Activated naive CD4-positive, alpha-beta T cell treated with anti-CD3 and anti-CD28 coated beads, Interleukin-2, amount 50 U/mL, for 24 hours (primary cell): Measurements from ENCODE around the gene C4BPA.

ENCODE experiments used
- H3K27ac Mint-ChIP-seq: one replicate; pipeline ENCODE4 v1.8.0; 2021; ENCODE audit warnings: mild to moderate bottlenecking, mixed read lengths
- H3K27me3 Mint-ChIP-seq: one replicate; pipeline ENCODE4 v1.8.0; 2021; ENCODE audit warnings: mixed read lengths
- H3K36me3 Mint-ChIP-seq: one replicate; pipeline ENCODE4 v1.8.0; 2021; ENCODE audit warnings: mixed read lengths
- H3K4me1 Mint-ChIP-seq: one replicate; pipeline ENCODE4 v1.8.0; 2021; ENCODE audit warnings: mixed read lengths
- H3K4me3 Mint-ChIP-seq: one replicate; pipeline ENCODE4 v1.8.0; 2021; ENCODE audit warnings: mild to moderate bottlenecking, mixed read lengths
- H3K9me3 Mint-ChIP-seq: one replicate; pipeline ENCODE4 v1.8.0; 2021; ENCODE audit warnings: mixed read lengths

The C4BPA gene

GRCh38 chr1:207088161-207088560 lies 15.9 kb upstream of the C4BPA start:
- H3K27me3 Mint-ChIP-seq, result peaks cover 3% of the 10 kb centered on the region
- H3K4me1 Mint-ChIP-seq, result peaks cover 46% of the 10 kb centered on the region
- peak overlapping the region; percentile 35 for H3K27ac Mint-ChIP-seq
- H3K4me3 Mint-ChIP-seq, result no peak overlapping the region
- no peaks in the 10 kb centered on the region for H3K9me3 Mint-ChIP-seq
- no peaks in the 10 kb centered on the region for H3K36me3 Mint-ChIP-seq

GRCh38 chr1:207088701-207089626 lies 15.1 kb upstream of the C4BPA start, which contains the start of gene C4BPB:
C4BPB (plus strand) TSS chr1:207088860; CDS start chr1:207089532, 672 bp downstream.
- peak within 1 kb of the TSS; percentile 90 for H3K27ac Mint-ChIP-seq
- H3K9me3 Mint-ChIP-seq, result no peaks in the 10 kb centered on the region

GRCh38 chr1:207089627-207090355 lies 14.2 kb upstream of the C4BPA start:
- peak overlapping the region; percentile 84 for H3K4me3 Mint-ChIP-seq
- peak overlapping the region; percentile 90 for H3K27ac Mint-ChIP-seq
- H3K27me3 Mint-ChIP-seq, result no peaks in the 10 kb centered on the region
- peaks cover 42% of the 10 kb centered on the region for H3K4me1 Mint-ChIP-seq
- H3K36me3 Mint-ChIP-seq, result no peaks in the 10 kb centered on the region
- no peaks in the 10 kb centered on the region for H3K9me3 Mint-ChIP-seq

More at GRCh38 chr1:207088701-207089626, 15.1 kb upstream of the C4BPA start, which contains the start of gene C4BPB:
- peak within 1 kb of the TSS; percentile 84 for H3K4me3 Mint-ChIP-seq
- peaks cover 3% of the 10 kb centered on the region for H3K27me3 Mint-ChIP-seq
- H3K4me1 Mint-ChIP-seq, result peaks cover 46% of the 10 kb centered on the region
- H3K36me3 Mint-ChIP-seq, result no peaks in the 10 kb centered on the region

GRCh38 chr1:207091200-207091908 lies 12.7 kb upstream of the C4BPA start:
- Mint-ChIP-seq H3K4me1 (peaks cover 35% of the 10 kb centered on the region), H3K4me3 (no peak overlapping the region), H3K36me3 (peaks cover 4% of the 10 kb centered on the region), H3K27ac (peak overlapping the region; percentile 42), H3K9me3 (no peaks in the 10 kb centered on the region), H3K27me3 (no peaks in the 10 kb centered on the region)

GRCh38 chr1:207093944-207094343 lies 10.1 kb upstream of the C4BPA start:
- H3K9me3 Mint-ChIP-seq, result no peaks in the 10 kb centered on the region
- H3K4me3 Mint-ChIP-seq, result no peak overlapping the region
- no peaks in the 10 kb centered on the region for H3K27me3 Mint-ChIP-seq
- H3K36me3 Mint-ChIP-seq, result peaks cover 4% of the 10 kb centered on the region
- H3K27ac Mint-ChIP-seq, result no peak overlapping the region
- peaks cover 32% of the 10 kb centered on the region for H3K4me1 Mint-ChIP-seq

GRCh38 chr1:207097871-207098324 lies 6.1 kb upstream of the C4BPA start:
- Mint-ChIP-seq H3K9me3 (no peaks in the 10 kb centered on the region), H3K4me1 (peaks cover 9% of the 10 kb centered on the region), H3K4me3 (no peak overlapping the region), H3K27ac (peak overlapping the region; percentile 51), H3K27me3 (no peaks in the 10 kb centered on the region), H3K36me3 (peaks cover 7% of the 10 kb centered on the region)

GRCh38 chr1:207101720-207102119 lies 2.3 kb upstream of the C4BPA start:
- Mint-ChIP-seq H3K4me3 (no peak overlapping the region), H3K27ac (no peak overlapping the region), H3K27me3 (no peaks in the 10 kb centered on the region), H3K4me1 (peaks cover 9% of the 10 kb centered on the region), H3K9me3 (no peaks in the 10 kb centered on the region), H3K36me3 (peaks cover 3% of the 10 kb centered on the region)

- Mint-ChIP-seq H3K4me1 (peaks cover 9% of the 10 kb centered on the region), H3K27me3 (no peaks in the 10 kb centered on the region), H3K4me3 (no peak overlapping the region), H3K9me3 (no peaks in the 10 kb centered on the region), H3K27ac (no peak overlapping the region), H3K36me3 (peaks cover 3% of the 10 kb centered on the region)
Observed at GRCh38 chr1:207102146-207102545, 1.9 kb upstream of the C4BPA start.

GRCh38 chr1:207102659-207103058 lies 1.4 kb upstream of the C4BPA start:
- H3K9me3 Mint-ChIP-seq, result no peaks in the 10 kb centered on the region
- H3K4me3 Mint-ChIP-seq, result no peak overlapping the region
- H3K27ac Mint-ChIP-seq, result no peak overlapping the region
- peaks cover 6% of the 10 kb centered on the region for H3K4me1 Mint-ChIP-seq
- H3K27me3 Mint-ChIP-seq, result no peaks in the 10 kb centered on the region
- peaks cover 3% of the 10 kb centered on the region for H3K36me3 Mint-ChIP-seq

- no peaks in the 10 kb centered on the region for H3K9me3 Mint-ChIP-seq
- H3K27ac Mint-ChIP-seq, result no peak overlapping the region
Observed at GRCh38 chr1:207109004-207109403, 5.0 kb downstream of the C4BPA start.

GRCh38 chr1:207112616-207113296 lies 8.7 kb downstream of the C4BPA start:
- no peaks in the 10 kb centered on the region for H3K4me1 Mint-ChIP-seq
- H3K36me3 Mint-ChIP-seq, result no peaks in the 10 kb centered on the region
- peaks cover 5% of the 10 kb centered on the region for H3K27me3 Mint-ChIP-seq
- H3K4me3 Mint-ChIP-seq, result no peak overlapping the region
- no peaks in the 10 kb centered on the region for H3K9me3 Mint-ChIP-seq
- H3K27ac Mint-ChIP-seq, result peak overlapping the region; percentile 1

More at GRCh38 chr1:207109004-207109403, 5.0 kb downstream of the C4BPA start:
- no peak overlapping the region for H3K4me3 Mint-ChIP-seq
- H3K36me3 Mint-ChIP-seq, result no peaks in the 10 kb centered on the region
- H3K27me3 Mint-ChIP-seq, result peaks cover 5% of the 10 kb centered on the region
- no peaks in the 10 kb centered on the region for H3K4me1 Mint-ChIP-seq

- H3K27me3 Mint-ChIP-seq, result peaks cover 4% of the 10 kb centered on the region
- H3K9me3 Mint-ChIP-seq, result no peaks in the 10 kb centered on the region
- H3K27ac Mint-ChIP-seq, result no peak overlapping the region
- H3K36me3 Mint-ChIP-seq, result no peaks in the 10 kb centered on the region
- no peak overlapping the region for H3K4me3 Mint-ChIP-seq
- H3K4me1 Mint-ChIP-seq, result no peaks in the 10 kb centered on the region
Observed at GRCh38 chr1:207115269-207115668, 11.2 kb downstream of the C4BPA start.

- H3K4me1 Mint-ChIP-seq, result no peaks in the 10 kb centered on the region
Observed at GRCh38 chr1:207124389-207124788, 20.4 kb downstream of the C4BPA start.

GRCh38 chr1:207128336-207128921 lies 24.4 kb downstream of the C4BPA start:
- Mint-ChIP-seq H3K36me3 (peaks cover 10% of the 10 kb centered on the region), H3K9me3 (peaks cover 32% of the 10 kb centered on the region), H3K27ac (no peak overlapping the region), H3K4me3 (no peak overlapping the region), H3K27me3 (peaks cover 2% of the 10 kb centered on the region), H3K4me1 (no peaks in the 10 kb centered on the region)

More at GRCh38 chr1:207124389-207124788, 20.4 kb downstream of the C4BPA start:
- H3K27ac Mint-ChIP-seq, result no peak overlapping the region
- peaks cover 6% of the 10 kb centered on the region for H3K36me3 Mint-ChIP-seq
- no peak overlapping the region for H3K4me3 Mint-ChIP-seq
- H3K27me3 Mint-ChIP-seq, result peaks cover 4% of the 10 kb centered on the region
- H3K9me3 Mint-ChIP-seq, result peaks cover 24% of the 10 kb centered on the region
